Mesodermal cell (in vitro differentiated cells): ENCODE measurements around the gene FRZB.

Experiments
- H3K27ac ChIP-seq: 2 replicates; pipeline ENCODE4 v1.7.0; 2013; ENCODE audit warnings: mild to moderate bottlenecking, low read depth, low read length, moderate library complexity; ENCODE audit not compliant: severe bottlenecking
- H3K36me3 ChIP-seq: 2 replicates; pipeline ENCODE4 v1.7.1; 2013; ENCODE audit warnings: mild to moderate bottlenecking, low read length, moderate library complexity; ENCODE audit not compliant: control insufficient read depth, insufficient read depth
- H3K4me1 ChIP-seq: one replicate; pipeline ENCODE4 v1.7.1; 2013; ENCODE audit warnings: mild to moderate bottlenecking, low read length; ENCODE audit not compliant: insufficient read depth, control insufficient read depth, poor library complexity, severe bottlenecking
- H3K4me3 ChIP-seq: 2 replicates; pipeline ENCODE4 v1.7.0; 2013; ENCODE audit warnings: low read length, control low read depth, mild to moderate bottlenecking; ENCODE audit not compliant: insufficient read depth, poor library complexity, severe bottlenecking; ENCODE audit errors: extremely low read depth
- H3K9me3 ChIP-seq: 2 replicates; pipeline ENCODE4 v1.7.1; 2013; ENCODE audit warnings: mild to moderate bottlenecking, low read length, moderate library complexity; ENCODE audit not compliant: control insufficient read depth
- WGBS, 2 experiments: methylation state at CpG; one replicate each; pipeline ENCODE4 v1.1.5; 2013; ENCODE audit warnings: missing lambda C conversion rate in 2 of 2; ENCODE audit not compliant: insufficient coverage in 2 of 2; 5-methylcytosine and 5-hydroxymethylcytosine counted together

Gene FRZB

DNA sequence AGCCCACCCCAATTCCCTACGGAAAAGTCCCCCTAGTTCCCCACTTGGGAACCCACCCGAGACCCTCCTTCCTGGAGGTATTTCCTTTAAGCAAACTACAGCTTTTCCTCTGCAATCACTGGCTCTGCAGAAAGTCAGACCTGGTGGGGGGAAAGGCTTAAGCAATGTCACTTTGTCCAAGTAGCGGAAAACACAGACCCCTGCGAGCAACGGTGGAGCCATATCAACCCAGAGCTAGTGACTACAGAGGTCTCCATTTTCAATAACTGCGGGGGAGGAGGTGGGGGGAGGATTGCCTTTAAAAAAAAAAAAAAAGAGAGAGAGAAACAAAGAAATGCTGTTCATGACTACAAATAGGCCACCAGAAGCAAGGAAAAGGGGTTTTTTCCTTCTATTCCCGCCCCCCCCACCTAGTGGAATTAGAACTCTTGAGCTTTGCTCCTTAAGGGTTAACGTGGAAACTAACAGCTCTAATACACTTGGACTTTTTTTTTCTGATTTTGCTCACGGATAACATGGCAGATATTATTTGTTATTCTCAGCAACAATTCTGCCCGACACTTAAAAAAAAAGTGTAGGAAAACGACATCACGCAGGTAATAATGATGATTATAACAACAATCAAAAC lies 1.1 kb upstream of the FRZB start:
- no peaks in the 10 kb centered on the region for H3K9me3 ChIP-seq
- no peaks in the 10 kb centered on the region for H3K36me3 ChIP-seq
- 24 to 34% methylated on average over 3 to 5 of the region's 12 CpGs for whole genome bisulfite sequencing, 2 experiments
- H3K4me1 ChIP-seq = peaks cover 4% of the 10 kb centered on the region
- peak overlapping the region; percentile 45 for H3K4me3 ChIP-seq
- peak overlapping the region; percentile 66 for H3K27ac ChIP-seq

DNA sequence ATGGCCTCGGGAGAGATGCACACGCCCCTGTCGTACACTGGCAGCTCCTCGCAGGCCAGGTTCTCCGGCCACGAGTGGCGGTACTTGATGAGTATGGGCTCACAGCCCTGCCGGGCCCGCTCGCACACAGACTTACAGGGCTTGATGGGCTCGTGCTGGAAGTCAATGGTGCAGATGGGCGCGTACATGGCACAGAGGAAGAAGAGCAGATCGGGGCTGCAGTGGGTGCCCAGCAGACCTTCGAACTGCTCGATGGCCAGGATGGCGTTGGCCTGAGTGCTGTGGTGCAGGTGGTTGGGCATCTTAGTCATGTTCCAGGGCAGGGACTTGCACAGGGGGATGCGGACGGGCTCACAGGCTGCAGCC lies 359 bp downstream of the FRZB start:
- peaks cover 4% of the 10 kb centered on the region for H3K4me1 ChIP-seq
- no peaks in the 10 kb centered on the region for H3K9me3 ChIP-seq
- H3K4me3 ChIP-seq = peak overlapping the region; percentile 45
- no peak overlapping the region for H3K27ac ChIP-seq
- H3K36me3 ChIP-seq = no peaks in the 10 kb centered on the region
- 20 to 29% methylated on average over 18 to 19 of the region's 19 CpGs for WGBS, 2 experiments

DNA sequence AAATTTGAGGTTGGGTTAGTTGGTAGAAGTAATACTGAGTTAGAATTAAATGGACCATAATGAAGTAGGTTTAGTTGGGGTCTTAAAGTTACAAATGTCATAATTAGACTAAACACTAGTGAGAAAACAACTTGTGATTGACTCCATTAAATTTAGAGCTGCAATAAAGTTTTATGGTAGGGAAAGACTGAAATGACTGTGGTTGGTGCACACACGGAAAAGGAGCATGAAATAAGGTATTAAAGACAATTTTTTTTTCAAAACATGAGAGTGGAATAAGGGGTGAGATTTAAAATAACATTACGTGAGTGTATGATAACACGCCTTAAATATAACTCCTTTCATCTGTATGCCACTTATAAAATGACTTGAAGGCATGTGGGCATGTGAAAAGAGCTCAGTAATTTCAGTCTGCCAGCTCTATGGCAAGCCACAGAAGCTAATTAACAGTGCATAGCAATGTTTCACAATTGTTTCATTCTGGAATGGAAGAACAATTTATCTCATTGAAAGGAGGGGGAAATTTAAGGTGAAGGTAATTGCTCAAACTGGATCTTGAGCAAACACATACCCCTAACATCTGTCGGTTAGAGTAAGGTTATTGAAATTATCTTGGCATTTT lies 1.4 kb downstream of the FRZB start:
- 88 to 91% methylated on average over 1 of the region's 4 CpGs for WGBS, 2 experiments

DNA sequence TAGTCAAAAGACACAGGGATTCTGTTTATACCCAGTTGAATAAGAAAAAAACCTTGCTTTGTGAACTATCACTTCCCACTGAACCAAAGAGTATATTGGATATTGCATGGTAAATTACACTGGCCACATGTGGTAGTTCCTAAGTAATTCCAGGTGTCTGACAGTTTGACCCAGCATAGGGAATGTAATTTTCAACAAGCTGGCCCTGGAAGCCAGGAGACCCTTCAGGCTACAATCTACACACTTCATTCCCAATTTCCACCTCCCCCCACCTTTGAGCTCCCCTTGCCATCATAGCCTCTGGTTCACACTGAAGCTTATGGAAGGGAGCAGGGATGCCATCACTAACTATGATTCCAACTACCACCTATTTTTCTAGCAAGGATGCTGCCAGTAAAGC lies 2.8 kb downstream of the FRZB start:
- Histone ChIP-seq H3K4me3 (no peak overlapping the region), H3K9me3 (no peaks in the 10 kb centered on the region), H3K27ac (no peak overlapping the region), H3K4me1 (peaks cover 4% of the 10 kb centered on the region), H3K36me3 (no peaks in the 10 kb centered on the region)

More for the DNA sequence above, 1.4 kb downstream of the FRZB start:
- H3K4me1 ChIP-seq = peaks cover 4% of the 10 kb centered on the region
- no peak overlapping the region for H3K27ac ChIP-seq
- H3K9me3 ChIP-seq = no peaks in the 10 kb centered on the region
- H3K36me3 ChIP-seq = no peaks in the 10 kb centered on the region
- peak overlapping the region; percentile 45 for H3K4me3 ChIP-seq

DNA sequence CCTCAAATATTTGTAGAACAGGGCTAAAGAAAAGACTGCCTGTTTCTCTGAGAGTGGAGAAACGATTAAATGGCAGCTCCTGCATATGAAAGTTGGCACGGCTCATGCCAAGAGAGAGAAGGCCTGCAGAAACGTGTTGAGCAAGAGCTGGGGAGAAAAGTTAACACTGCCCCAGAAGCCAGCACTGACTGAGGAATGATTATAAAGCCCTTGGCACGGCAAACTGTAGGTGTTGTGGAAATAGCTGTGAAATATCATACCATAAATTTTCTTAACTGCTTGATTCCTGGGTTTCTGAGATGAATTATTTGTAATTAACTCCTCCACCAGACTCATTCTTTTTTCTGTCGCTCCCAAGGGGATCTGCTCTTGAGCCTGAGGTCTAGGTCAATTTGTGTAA lies 4.3 kb downstream of the FRZB start:
- no peaks in the 10 kb centered on the region for H3K9me3 ChIP-seq
- 94 to 100% methylated on average over 2 to 3 of the region's 5 CpGs for WGBS, 2 experiments
- peaks cover 4% of the 10 kb centered on the region for H3K4me1 ChIP-seq
- no peak overlapping the region for H3K27ac ChIP-seq
- no peaks in the 10 kb centered on the region for H3K36me3 ChIP-seq
- no peak overlapping the region for H3K4me3 ChIP-seq

DNA sequence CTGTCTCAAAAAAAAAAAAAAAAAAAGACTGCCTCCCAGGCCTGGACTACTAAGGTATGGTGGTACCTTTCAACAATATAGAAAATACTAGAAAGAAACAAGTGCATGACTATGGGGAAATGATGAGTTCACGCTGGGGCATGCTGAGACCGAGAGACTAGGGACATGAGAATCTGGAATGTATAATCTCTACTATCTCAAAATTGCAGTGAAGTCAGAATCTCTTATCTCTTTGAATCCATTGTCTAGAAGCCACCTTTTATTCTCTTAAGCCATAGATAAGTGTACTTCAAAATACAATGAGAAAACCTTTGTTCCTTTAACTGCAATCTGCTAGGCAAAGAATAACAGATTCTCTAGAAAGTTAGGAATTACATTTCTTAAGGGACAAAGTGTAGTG lies 5.6 kb downstream of the FRZB start:
- Histone ChIP-seq H3K4me3 (no peak overlapping the region), H3K36me3 (no peaks in the 10 kb centered on the region), H3K27ac (no peak overlapping the region), H3K4me1 (no peaks in the 10 kb centered on the region), H3K9me3 (no peaks in the 10 kb centered on the region)
- no CpG with 5 or more reads among the region's 2 CpGs for WGBS, 2 experiments

DNA sequence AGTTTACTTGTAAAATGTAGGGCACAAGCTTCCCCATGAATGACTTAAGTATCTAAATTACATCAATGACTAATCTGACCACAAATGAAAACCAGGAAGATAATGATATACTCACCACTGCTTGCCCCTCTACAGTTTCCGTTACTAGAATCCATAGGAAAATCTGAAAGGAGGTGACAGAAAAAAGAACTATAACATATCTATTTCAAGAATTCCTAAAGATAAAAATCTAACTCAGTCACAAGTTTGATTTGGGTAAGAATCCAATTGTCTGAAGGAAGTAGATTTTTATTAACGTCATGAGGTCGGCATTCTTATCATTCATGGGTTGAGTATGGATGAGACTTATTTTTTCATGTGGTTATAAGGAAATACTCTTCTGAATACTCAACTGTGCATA lies 7.8 kb downstream of the FRZB start:
- WGBS, 2 experiments = no CpG with 5 or more reads among the region's 3 CpGs

DNA sequence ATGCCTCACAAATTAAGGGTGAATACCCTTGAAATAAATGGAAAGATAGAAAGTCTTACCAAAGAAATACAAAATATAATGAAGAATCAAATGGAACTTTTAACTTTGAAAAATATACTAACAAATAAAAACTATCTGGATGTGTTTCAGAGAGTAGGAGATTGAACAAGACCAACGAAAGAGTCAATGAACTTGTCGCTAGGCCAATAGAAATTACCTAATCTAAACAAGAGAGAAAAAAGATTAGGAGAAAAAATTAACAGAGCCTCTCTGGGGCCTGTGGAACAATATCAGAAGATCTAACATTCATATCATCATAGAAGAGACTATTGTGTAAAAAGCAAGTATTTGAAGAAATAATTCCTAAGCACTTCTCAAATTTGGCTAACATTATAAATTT lies 11.1 kb downstream of the FRZB start:
- no peaks in the 10 kb centered on the region for H3K9me3 ChIP-seq
- H3K36me3 ChIP-seq = no peaks in the 10 kb centered on the region
- H3K27ac ChIP-seq = peak overlapping the region; percentile 93
- H3K4me3 ChIP-seq = no peak overlapping the region
- H3K4me1 ChIP-seq = peaks cover 12% of the 10 kb centered on the region
- 100% methylated on average over 1 of the region's 2 CpGs; no CpG with 5 or more reads in 1 of the 2 experiments for WGBS, 2 experiments

More for the DNA sequence above, 7.8 kb downstream of the FRZB start:
- no peaks in the 10 kb centered on the region for H3K9me3 ChIP-seq
- no peak overlapping the region for H3K4me3 ChIP-seq
- peaks cover 8% of the 10 kb centered on the region for H3K4me1 ChIP-seq
- no peak overlapping the region for H3K27ac ChIP-seq
- no peaks in the 10 kb centered on the region for H3K36me3 ChIP-seq

DNA sequence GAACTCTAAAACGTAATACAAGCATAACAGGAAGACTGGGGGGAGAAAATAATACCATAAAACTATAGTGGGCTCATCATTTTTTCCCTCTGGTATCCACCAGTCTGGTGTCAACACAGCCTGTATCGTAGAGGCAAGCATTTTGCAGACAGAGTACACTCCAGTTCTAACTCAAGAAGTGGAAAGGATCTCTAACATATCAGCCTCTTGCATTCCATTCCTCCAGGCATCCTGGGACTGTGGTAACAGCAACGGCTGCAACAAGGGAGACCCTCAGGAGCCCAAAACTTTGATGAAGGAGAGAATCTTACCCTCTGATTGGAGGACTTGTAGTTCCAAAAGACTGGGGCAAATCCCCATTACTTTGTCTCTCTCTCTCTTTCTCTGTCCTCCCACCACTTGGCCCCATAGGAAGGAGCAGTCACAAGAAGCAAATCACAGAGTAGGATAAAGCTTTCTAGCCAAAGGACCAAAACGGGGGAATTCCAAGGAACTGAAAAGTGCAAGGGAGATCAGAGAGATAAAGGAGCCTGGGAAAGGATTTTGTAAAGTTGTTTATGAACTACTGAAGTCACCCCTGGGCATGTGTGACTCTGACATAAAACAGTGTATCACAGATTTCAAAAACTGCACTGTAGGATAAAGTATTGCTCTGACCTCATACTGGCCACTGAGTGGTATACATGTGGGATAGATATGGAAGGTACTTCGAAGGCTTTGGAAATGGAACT lies 11.9 kb downstream of the FRZB start:
- H3K36me3 ChIP-seq = no peaks in the 10 kb centered on the region
- no peak overlapping the region for H3K4me3 ChIP-seq
- H3K9me3 ChIP-seq = no peaks in the 10 kb centered on the region
- peaks cover 12% of the 10 kb centered on the region for H3K4me1 ChIP-seq
- peak overlapping the region; percentile 93 for H3K27ac ChIP-seq
- 75 to 80% methylated on average over 2 of the region's 5 CpGs for WGBS, 2 experiments

DNA sequence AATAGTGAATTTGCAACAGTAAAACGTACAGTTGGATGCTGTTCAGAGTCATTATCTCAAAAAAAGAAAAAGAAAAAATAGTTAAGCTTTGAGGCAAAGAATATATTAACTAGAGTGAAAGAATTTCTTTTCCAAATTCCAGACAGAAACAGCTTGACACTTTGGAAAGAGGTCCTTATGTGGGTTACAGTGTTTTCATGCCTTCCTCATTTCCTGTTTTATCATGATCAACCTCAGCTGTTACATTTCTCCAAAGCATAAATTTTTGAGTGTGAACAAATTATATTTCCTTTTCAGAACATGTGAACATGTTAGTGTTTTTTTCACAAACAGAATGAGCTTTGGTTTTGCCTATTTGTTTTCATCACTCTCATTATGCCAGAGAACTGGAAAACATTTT lies 13.6 kb downstream of the FRZB start:
- WGBS, 2 experiments = no CpG with 5 or more reads among the region's 1 CpG
- H3K27ac ChIP-seq = no peak overlapping the region

DNA sequence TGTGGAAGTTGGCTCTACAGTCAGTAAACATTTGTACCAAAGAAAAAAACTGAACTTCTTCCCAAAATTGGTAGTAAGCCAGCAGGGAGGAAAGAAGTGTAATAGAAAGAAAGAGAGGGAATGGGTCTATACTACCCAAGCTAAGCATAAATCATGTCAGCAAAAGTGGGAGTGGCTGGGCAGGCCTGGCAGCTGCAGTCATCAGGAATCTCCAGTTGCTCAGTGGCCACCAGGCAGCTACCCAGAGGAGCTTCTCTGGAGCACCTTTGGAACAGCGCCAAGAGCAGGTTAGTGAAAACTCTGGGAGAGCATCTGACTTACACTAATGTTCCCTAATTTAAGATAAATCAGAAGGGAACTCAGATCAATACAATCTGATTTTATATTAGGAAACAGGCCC lies 14.3 kb downstream of the FRZB start:
- Histone ChIP-seq H3K27ac (no peak overlapping the region), H3K4me1 (peaks cover 12% of the 10 kb centered on the region), H3K9me3 (no peaks in the 10 kb centered on the region), H3K4me3 (no peak overlapping the region), H3K36me3 (no peaks in the 10 kb centered on the region)
- WGBS, 2 experiments = no CpG with 5 or more reads among the region's 1 CpG

More for the DNA sequence above, 13.6 kb downstream of the FRZB start:
- peaks cover 12% of the 10 kb centered on the region for H3K4me1 ChIP-seq
- no peaks in the 10 kb centered on the region for H3K36me3 ChIP-seq
- H3K4me3 ChIP-seq = no peak overlapping the region
- no peaks in the 10 kb centered on the region for H3K9me3 ChIP-seq
